ENCODE results near the gene MAN2B2. TPM values are rescaled to one million over a fixed set of nuclear protein-coding genes. Genes with fewer than 3 reads are reported as not detected.

Gene MAN2B2
- total RNA-seq, 1 experiment from 2014 or later = 5.9 TPM

DNA sequence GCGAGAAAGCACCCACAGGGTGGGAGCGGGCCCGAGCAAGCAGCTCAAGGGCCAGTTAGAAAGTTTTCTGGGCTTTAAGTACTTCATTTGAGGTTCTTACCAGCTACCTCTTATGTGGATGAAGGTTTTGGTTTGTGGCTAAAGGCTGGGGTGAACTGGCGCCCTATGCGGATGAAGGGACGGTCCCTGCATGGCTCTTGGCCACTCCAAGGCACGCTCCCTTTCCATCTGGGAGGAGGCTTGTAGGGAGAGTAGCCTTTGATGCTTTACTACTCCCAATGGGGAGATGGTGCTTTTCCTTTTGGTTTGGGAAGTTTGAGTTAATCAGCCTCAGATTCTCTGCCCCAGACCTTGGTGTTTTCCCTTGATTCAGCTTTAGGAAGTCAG is 83.2 kb downstream of the MAN2B2 start:
- H2AFZ ChIP-seq (ENCODE audit: low read length) = no peak overlapping the region

More for the DNA sequence above, 83.2 kb downstream of the MAN2B2 start:
- Histone ChIP-seq H2BK5ac (ENCODE audit: insufficient read length, low read length) (no peak overlapping the region), H3K56ac (ENCODE audit: insufficient read length, low read depth, low read length) (no peak overlapping the region), H3K14ac (ENCODE audit: insufficient read depth, low read length) (no peak overlapping the region), H3K4me1 (ENCODE audit: insufficient read depth, low read length) (no peaks in the 10 kb centered on the region), H3K27ac (ENCODE audit: insufficient read length, low read depth, low read length) (no peak overlapping the region), H2BK20ac (ENCODE audit: low read depth, low read length, poor library complexity, severe bottlenecking) (no peak overlapping the region), H2BK12ac (ENCODE audit: insufficient read length, low read depth, low read length) (no peak overlapping the region), H3K79me2 (ENCODE audit: insufficient read depth, low read length) (no peaks in the 10 kb centered on the region), H3T11ph (ENCODE audit: low read length) (no peak overlapping the region), H4K5ac (ENCODE audit: insufficient read length, low read depth, low read length) (no peak overlapping the region), H3K4ac (ENCODE audit: low read depth, low read length) (no peak overlapping the region), H3K4me2 (ENCODE audit: insufficient read depth, insufficient read length, low read length) (peak overlapping the region; percentile 53), H2AK5ac (ENCODE audit: insufficient read length, low read length) (no peak overlapping the region), H3K9me3 (ENCODE audit: control insufficient read depth, low read depth, low read length) (no peaks in the 10 kb centered on the region), H3K27me3 (ENCODE audit: insufficient read depth, low read length) (no peaks in the 10 kb centered on the region; the same call in 1 of the 2 replicates), H3K9ac (ENCODE audit: extremely low read depth, insufficient read length, low read length) (no peak overlapping the region), H2BK120ac (ENCODE audit: low read depth, low read length, poor library complexity, severe bottlenecking) (no peak overlapping the region), H4K91ac (ENCODE audit: insufficient read length, low read depth, low read length) (no peak overlapping the region), H3K23ac (ENCODE audit: insufficient read length, low read depth, low read length) (no peak overlapping the region), H3K23me2 (ENCODE audit: insufficient read length, low read depth, low read length, poor library complexity, severe bottlenecking) (peaks cover 3% of the 10 kb centered on the region), H3K79me1 (ENCODE audit: insufficient read depth, low read depth, low read length, poor library complexity, severe bottlenecking) (no peaks in the 10 kb centered on the region), H4K20me1 (ENCODE audit: control insufficient read depth, insufficient read depth, insufficient read length) (no peaks in the 10 kb centered on the region), H2BK15ac (ENCODE audit: low read depth, low read length) (no peak overlapping the region), H3K18ac (ENCODE audit: insufficient read length, low read depth, low read length) (no peak overlapping the region), H4K8ac (replicated peaks; ENCODE audit: insufficient read length, low read depth, low read length) (no peak overlapping the region)
- WGBS (ENCODE audit: extremely low coverage, insufficient read length, low lambda C conversion rate) = no CpG with 5 or more reads among the region's 7 CpGs
- no peak for DNase-seq
- H3K36me3 Mint-ChIP-seq (ENCODE audit: insufficient read depth in 1 of 3, low read depth in 3 of 3) = no peaks in the 10 kb centered on the region
- TF ChIP-seq CTCF (conservative IDR thresholded peaks at IDR 0.05) = no peak
- H3K4me3 Mint-ChIP-seq = peak overlapping the region in 1 of 2 experiments; percentile 50; a peak in 2 of 5 replicates
- H3K27ac Mint-ChIP-seq = no peak overlapping the region
- peaks cover 43% of the 10 kb centered on the region for H3K27me3 Mint-ChIP-seq (ENCODE audit: low read depth)
- H3K4me1 Mint-ChIP-seq = peaks cover 0 to 10% of the 10 kb centered on the region in 2 experiments; a peak in 1 of 4 replicates
- peaks cover 4% of the 10 kb centered on the region in 2 experiments; a peak in 1 of 5 replicates for H3K9me3 Mint-ChIP-seq

Measured in H9 (cell line).